H1 (cell line): Measurements from ENCODE around the gene MCM9. TPM values are rescaled to one million over a fixed set of nuclear protein-coding genes. Genes with fewer than 3 reads are reported as not detected.

Source experiments
- CTCF ChIA-PET: fragments of 300-600 bp; sonication (Branson Sonifier 250); formaldehyde crosslinking; loops from one replicate; lab custom pipeline; 2021; ENCODE audit not compliant: partially characterized antibody; lab: Charles Lee
- POLR2A ChIA-PET: fragments of 300-600 bp; sonication (Branson Sonifier 250); formaldehyde crosslinking; loops from one replicate; lab custom pipeline; 2021; ENCODE audit warnings: inconsistent platforms; ENCODE audit not compliant: partially characterized antibody; lab: Charles Lee
- DNase-seq, 2 experiments: peaks; one replicate each; pipeline versions ENCODE4 v3.0.0 to v3.0.0-alpha.2; 2010 to 2022; ENCODE audit warnings: low spot score in 2 of 2, low read depth in 1 of 2, mixed read lengths in 1 of 2
- FAIRE-seq: peaks from 2 replicates; lab custom pipeline; 2011; peaks lifted over from hg19 to GRCh38; lab: Jason Lieb, UNC
- H2AFZ ChIP-seq: 2 replicates; pipeline ENCODE4 v1.8.1; 2012; ENCODE audit warnings: low read length, inconsistent platforms
- H2AK5ac ChIP-seq: 2 replicates; pipeline ENCODE4 v1.6.1; 2013; ENCODE audit warnings: low read depth, low read length
- H2BK120ac ChIP-seq: replicated peaks from 2 replicates; pipeline ENCODE3; 2013; ENCODE audit warnings: low read depth, low read length, inconsistent platforms
- H2BK12ac ChIP-seq: 2 replicates; pipeline ENCODE4 v1.6.1; 2013; ENCODE audit warnings: low read depth, low read length
- H2BK15ac ChIP-seq: 2 replicates; pipeline ENCODE4 v1.6.1; 2013; ENCODE audit warnings: low read length
- H2BK20ac ChIP-seq: 2 replicates; pipeline ENCODE4 v1.6.1; 2013; ENCODE audit warnings: low read length
- H2BK5ac ChIP-seq: 2 replicates; pipeline ENCODE4 v1.6.1; 2013; ENCODE audit warnings: low read depth, low read length
- H3K14ac ChIP-seq: 2 replicates; pipeline ENCODE4 v1.6.1; 2013; ENCODE audit warnings: inconsistent platforms; ENCODE audit not compliant: insufficient read length
- H3K18ac ChIP-seq: 2 replicates; pipeline ENCODE4 v1.6.1; 2013; ENCODE audit warnings: low read length; ENCODE audit errors: extremely low read depth
- H3K23ac ChIP-seq: 2 replicates; pipeline ENCODE4 v1.6.1; 2013; ENCODE audit warnings: inconsistent platforms; ENCODE audit not compliant: insufficient read length
- H3K23me2 ChIP-seq: 2 replicates; pipeline ENCODE4 v1.6.1; 2013; ENCODE audit warnings: low read depth, low read length
- H3K27ac ChIP-seq: 2 replicates; pipeline ENCODE4 v1.6.1; 2011; ENCODE audit warnings: low read depth, low read length, inconsistent platforms
- H3K27me3 ChIP-seq, 4 experiments: replicated peaks in 1 of 4; 1 replicate in 1 of 4; 2 replicates in 3 of 4; pipeline versions ENCODE4 v1.6.1 to v1.8.1; 2011 to 2013; ENCODE audit warnings: low read length in 3 of 4, mild to moderate bottlenecking in 3 of 4, inconsistent platforms in 2 of 4, mixed read lengths in 2 of 4, moderate library complexity in 1 of 4; ENCODE audit not compliant: control insufficient read depth in 3 of 4, insufficient read depth in 3 of 4; ENCODE audit errors: extremely low read depth in 1 of 4
- H3K36me3 ChIP-seq, 4 experiments: 2 replicates each; pipeline versions ENCODE4 v1.6.1 to v1.8.1; 2011 to 2013; ENCODE audit warnings: mild to moderate bottlenecking in 4 of 4, low read length in 3 of 4, moderate library complexity in 2 of 4, control low read depth in 1 of 4, inconsistent platforms in 1 of 4; ENCODE audit not compliant: insufficient read depth in 4 of 4, control insufficient read depth in 2 of 4
- H3K4ac ChIP-seq: replicated peaks from 2 replicates; pipeline ENCODE3; 2013; ENCODE audit warnings: low read length, low read depth, mixed read lengths, inconsistent platforms; ENCODE audit not compliant: insufficient read length
- H3K4me1 ChIP-seq, 4 experiments: replicated peaks in 1 of 4; 1 replicate in 1 of 4; 2 replicates in 3 of 4; pipeline versions ENCODE4 v1.6.1 to v1.8.1; 2011 to 2013; ENCODE audit warnings: low read length in 3 of 4, inconsistent platforms in 2 of 4, mixed read lengths in 1 of 4; ENCODE audit not compliant: insufficient read depth in 4 of 4, control insufficient read depth in 3 of 4
- H3K4me2 ChIP-seq, 2 experiments: 2 replicates each; pipeline versions ENCODE4 v1.6.1 to v1.8.1; 2011 to 2013; ENCODE audit warnings: low read depth in 2 of 2, low read length in 2 of 2, control low read depth in 1 of 2, inconsistent platforms in 1 of 2, mild to moderate bottlenecking in 1 of 2; ENCODE audit not compliant: insufficient read depth in 1 of 2
- H3K4me3 ChIP-seq, 4 experiments: fragments of 200-600, 300-600 bp in 1 of 4; sonication (generic), shearing (Covaris generic), sonication (Bioruptor Twin) in 1 of 4; 2 replicates each; pipeline versions ENCODE4 v1.5.1 to v1.8.1; 2011 to 2016; ENCODE audit warnings: low read length in 4 of 4, low read depth in 3 of 4, control low read depth in 2 of 4, inconsistent platforms in 2 of 4, mild to moderate bottlenecking in 2 of 4, mixed read lengths in 1 of 4, moderate library complexity in 1 of 4; ENCODE audit not compliant: insufficient read depth in 2 of 4; ENCODE audit errors: extremely low read depth in 1 of 4
- H3K56ac ChIP-seq: replicated peaks from 2 replicates; pipeline ENCODE3; 2013; ENCODE audit warnings: low read depth, mild to moderate bottlenecking, mixed read lengths, low read length, inconsistent platforms; ENCODE audit not compliant: insufficient read length
- H3K79me1 ChIP-seq: 2 replicates; pipeline ENCODE4 v1.6.1; 2013; ENCODE audit warnings: low read depth, low read length, control low read depth
- H3K79me2 ChIP-seq, 2 experiments: 2 replicates each; pipeline versions ENCODE4 v1.6.1 to v1.8.1; 2012 to 2013; ENCODE audit warnings: low read length in 2 of 2, mild to moderate bottlenecking in 2 of 2, inconsistent platforms in 1 of 2; ENCODE audit not compliant: insufficient read depth in 2 of 2, control insufficient read depth in 1 of 2
- H3K9ac ChIP-seq, 4 experiments: replicated peaks in 1 of 4; 1 replicate in 1 of 4; 2 replicates in 3 of 4; pipeline versions ENCODE4 v1.6.1 to v1.8.1; 2011 to 2013; ENCODE audit warnings: low read depth in 3 of 4, low read length in 3 of 4, control low read depth in 2 of 4, mild to moderate bottlenecking in 2 of 4, moderate library complexity in 2 of 4, inconsistent platforms in 1 of 4; ENCODE audit errors: extremely low read depth in 1 of 4
- H3K9me3 ChIP-seq, 2 experiments: 2 replicates each; pipeline versions ENCODE4 v1.6.1 to v1.8.1; 2012 to 2013; ENCODE audit warnings: mild to moderate bottlenecking in 2 of 2, moderate library complexity in 2 of 2, control low read depth in 1 of 2, inconsistent platforms in 1 of 2, low read depth in 1 of 2, low read length in 1 of 2, mixed read lengths in 1 of 2; ENCODE audit not compliant: insufficient read depth in 2 of 2
- H4K20me1 ChIP-seq, 2 experiments: replicated peaks in 1 of 2; 2 replicates each; pipeline versions ENCODE3 to v1.8.1; 2011 to 2013; ENCODE audit warnings: inconsistent platforms in 2 of 2, low read length in 2 of 2, mild to moderate bottlenecking in 1 of 2; ENCODE audit not compliant: insufficient read depth in 2 of 2, control insufficient read depth in 1 of 2
- H4K5ac ChIP-seq: 2 replicates; pipeline ENCODE4 v1.6.1; 2013; ENCODE audit warnings: low read length, low read depth, mixed read lengths, inconsistent platforms; ENCODE audit not compliant: insufficient read length
- H4K8ac ChIP-seq: 2 replicates; pipeline ENCODE4 v1.8.0; 2013; ENCODE audit warnings: mild to moderate bottlenecking, moderate library complexity, low read length, inconsistent platforms; ENCODE audit not compliant: insufficient read depth; ENCODE audit errors: extremely low read depth
- H4K91ac ChIP-seq: replicated peaks from 2 replicates; pipeline ENCODE3; 2013; ENCODE audit warnings: low read length, mixed read lengths, inconsistent platforms; ENCODE audit not compliant: insufficient read length
- CEBPB ChIP-seq: IDR thresholded peaks from 2 replicates; pipeline ENCODE4 v1.6.1; 2012; ENCODE audit warnings: low read depth, low read length
- EGR1 ChIP-seq: IDR thresholded peaks from 2 replicates; pipeline ENCODE4 v1.6.1; 2011; ENCODE audit warnings: low read depth, low read length, borderline replicate concordance
- EZH2 ChIP-seq: fragments of 200-600 bp; sonication (generic); IDR thresholded peaks from 2 replicates; pipeline ENCODE4 v1.7.1; 2012; ENCODE audit warnings: low read depth, mild to moderate bottlenecking, moderate library complexity, low read length, inconsistent platforms; ENCODE audit not compliant: severe bottlenecking
- JUN ChIP-seq: IDR thresholded peaks from 2 replicates; pipeline ENCODE4 v1.6.1; 2011; ENCODE audit warnings: low read depth, mild to moderate bottlenecking, improper control_type of control experiment, low read length
- NRF1 ChIP-seq: IDR thresholded peaks from 2 replicates; pipeline ENCODE4 v1.6.1; 2011; ENCODE audit warnings: mild to moderate bottlenecking, low read depth, low read length, improper control_type of control experiment
- RAD21 ChIP-seq, 2 experiments: IDR thresholded peaks in 1 of 2; conservative IDR thresholded peaks in 1 of 2; 2 replicates each; pipeline ENCODE4 v1.6.1; 2011; ENCODE audit warnings: low read depth in 2 of 2, low read length in 2 of 2, improper control_type of control experiment in 1 of 2, inconsistent platforms in 1 of 2, mild to moderate bottlenecking in 1 of 2, moderate library complexity in 1 of 2
- RNF2 ChIP-seq: fragments of 200-900, 300-1000 bp; sonication (generic); IDR thresholded peaks from 2 replicates; pipeline ENCODE4 v1.7.1; 2016; ENCODE audit warnings: borderline replicate concordance, low read depth, mild to moderate bottlenecking, antibody characterized with exemption, low read length; ENCODE audit not compliant: poor library complexity, severe bottlenecking; ENCODE audit errors: missing control alignments
- SIRT6 ChIP-seq: IDR thresholded peaks from one replicate; pipeline ENCODE4 v1.7.1; 2012; ENCODE audit warnings: low read length, inconsistent platforms
- SP4 ChIP-seq: IDR thresholded peaks from 2 replicates; pipeline ENCODE4 v1.6.1; 2012; ENCODE audit warnings: low read length, inconsistent platforms
- YY1 ChIP-seq: IDR thresholded peaks from 2 replicates; pipeline ENCODE4 v1.6.1; 2011; ENCODE audit warnings: low read depth, mild to moderate bottlenecking, low read length
- WGBS, 2 experiments: shearing (Covaris generic) in 1 of 2; methylation state at CpG; one replicate each; pipeline versions ENCODE4 v1.1.6 to v1.1.7; 2013 to 2015; ENCODE audit warnings: low lambda C conversion rate in 2 of 2, mixed read lengths in 2 of 2, inconsistent platforms in 1 of 2, low coverage in 1 of 2, missing lambda C conversion rate in 1 of 2; ENCODE audit not compliant: insufficient replicate concordance in 2 of 2, insufficient coverage in 1 of 2, insufficient read length in 1 of 2; ENCODE audit errors: extremely low coverage in 1 of 2, missing lambda C conversion rate in 1 of 2; 5-methylcytosine and 5-hydroxymethylcytosine counted together
- polyA plus RNA-seq, 7 experiments: library from polyadenylated mRNA; depleted of rRNA in 3 of 7; stranded (reverse) in 5 of 7; unstranded in 2 of 7; fragments of >200 nt in 5 of 7; fragments of 200-250 nt in 2 of 7; gene quantifications; 1 replicate in 5 of 7; 2 replicates in 1 of 7; 4 replicates in 1 of 7; pipeline versions ENCODE4 v1.2.1 to v1.2.3, GENCODE V29; 2011 to 2013; ENCODE audit warnings: missing spikeins in 2 of 7, mixed read lengths in 2 of 7
- total RNA-seq: library from RNA; stranded (reverse); fragmentation: NEBNext Ultra II Directional; extraction: Animal tissue kit (Norgen Biotek cat#: 25700); gene quantifications from 2 replicates; pipeline ENCODE4 v1.2.1, GENCODE V29; 2021
- TF ChIP-seq, protein P1 (sequence below): IDR thresholded peaks from 2 replicates; pipeline ENCODE4 v1.6.1; 2012; ENCODE audit warnings: inconsistent platforms

MCM9 gene
- total and polyA plus RNA-seq, 2 of the 8 experiments (the other 6 are each of a cell fraction or from before 2014, with no cell fraction given): 3.7 to 11.4 TPM

- H3K79me1 ChIP-seq: peaks cover 2% of the 10 kb centered on the region; the same call in 1 of the 2 replicates
- no peak overlapping the region for H4K8ac ChIP-seq
- H3K56ac ChIP-seq: no peak overlapping the region
- H2BK20ac ChIP-seq: no peak overlapping the region
- H2AK5ac ChIP-seq: no peak overlapping the region
- H3K79me2 ChIP-seq: peaks cover 0 to 33% of the 10 kb centered on the region in 2 experiments; a peak in 2 of 4 replicates
- no peak overlapping the region for H3K23ac ChIP-seq
- H3K4me1 ChIP-seq: no peaks in the 10 kb centered on the region
- H4K91ac ChIP-seq: no peak overlapping the region
- no peak overlapping the region for H2BK12ac ChIP-seq
- peaks cover 3 to 4% of the 10 kb centered on the region in 2 experiments for H4K20me1 ChIP-seq
- no peak overlapping the region for H2BK15ac ChIP-seq
- H3K23me2 ChIP-seq: no peaks in the 10 kb centered on the region
- no peak overlapping the region for H2BK5ac ChIP-seq
- H3K27ac ChIP-seq: no peak overlapping the region
- H3K18ac ChIP-seq: no peak overlapping the region
- no peak overlapping the region for H3K4me3 ChIP-seq
- DNase-seq (no peak), FAIRE-seq (no peak)
- H3K9me3 ChIP-seq: no peaks in the 10 kb centered on the region
- CTCF ChIA-PET: interaction anchor here (0.6 kb wide), 1 partner anchor 230 kb away, joined by 3 read pairs; no protein-coding TSS in a partner anchor
- 92% methylated on average over 4 of the region's 4 CpGs; no CpG with 5 or more reads in 1 of the 2 experiments for WGBS, 2 experiments
- H3K4ac ChIP-seq: no peak overlapping the region
- H4K5ac ChIP-seq: no peak overlapping the region
- H3K9ac ChIP-seq: no peak overlapping the region
- H2BK120ac ChIP-seq: no peak overlapping the region
- no peak overlapping the region for H2AFZ ChIP-seq
- POLR2A ChIA-PET: interaction anchor here (0.7 to 1.2 kb wide), 2 partner anchors 29 to 129 kb away, joined by 3 read pairs; partner anchors contain the start of gene MCM9
- peaks cover 0 to 1% (median 0%) of the 10 kb centered on the region in 4 experiments; a peak in 1 of 7 replicates for H3K27me3 ChIP-seq
- H3K4me2 ChIP-seq: no peak overlapping the region
- no peak overlapping the region for H3K14ac ChIP-seq
- peaks cover 2 to 88% (median 33%) of the 10 kb centered on the region in 4 experiments; a peak in 7 of 8 replicates for H3K36me3 ChIP-seq
- TF ChIP-seq, protein P1, sequence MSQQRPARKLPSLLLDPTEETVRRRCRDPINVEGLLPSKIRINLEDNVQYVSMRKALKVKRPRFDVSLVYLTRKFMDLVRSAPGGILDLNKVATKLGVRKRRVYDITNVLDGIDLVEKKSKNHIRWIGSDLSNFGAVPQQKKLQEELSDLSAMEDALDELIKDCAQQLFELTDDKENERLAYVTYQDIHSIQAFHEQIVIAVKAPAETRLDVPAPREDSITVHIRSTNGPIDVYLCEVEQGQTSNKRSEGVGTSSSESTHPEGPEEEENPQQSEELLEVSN: no peak
- TF ChIP-seq CEBPB: no peak
- no peak for TF ChIP-seq NRF1
- no peak for TF ChIP-seq RAD21 (IDR thresholded peaks at IDR 0.05 in 1 of 2, conservative IDR thresholded peaks at IDR 0.05 in 1 of 2; ENCODE audit: low read depth in 2 of 2, low read length in 2 of 2)
- TF ChIP-seq SIRT6: no peak
- TF ChIP-seq YY1: no peak
- TF ChIP-seq SP4: no peak
- no peak for TF ChIP-seq EGR1
- no peak for TF ChIP-seq RNF2
- no peak for TF ChIP-seq EZH2
- no peak for TF ChIP-seq JUN
These were observed 29.1 kb downstream of the MCM9 start for GRCh38 chr6:118905851-118906250.
